Panc1 (cell line): ENCODE data around the gene GLS. TPM values are rescaled to one million over a fixed set of nuclear protein-coding genes. Genes with fewer than 3 reads are reported as not detected.
A peak's percentile ranks its signal among the peaks of the same experiment; 100 is the strongest.

ENCODE experiments used
- ATAC-seq: fragments of 200-7000 bp; cut with Tn5 transposase; 2 replicates; pipeline ENCODE4 v1.9.1; 2020; ENCODE audit warnings: mild to moderate bottlenecking, moderate library complexity
- Bru-seq: library from RNA; stranded (reverse); fragments of 400-500 nt; gene quantifications from one replicate; lab custom pipeline; 2021; lab: Mats Ljungman, UMichigan
- BruChase-seq, 2 experiments: library from RNA; stranded (reverse); fragments of 400-500 nt; gene quantifications; one replicate each; lab custom pipeline; 2021; lab: Mats Ljungman, UMichigan
- BruUV-seq: library from RNA; stranded (reverse); fragments of 400-500 nt; replicated peaks from 2 replicates; lab custom pipeline; 2021; lab: Mats Ljungman, UMichigan
- CTCF ChIA-PET: fragments of 300-600 bp; sonication (Branson Sonifier 250); formaldehyde crosslinking; loops from one replicate; lab custom pipeline; 2022; ENCODE audit warnings: antibody characterized with exemption; lab: Charles Lee
- POLR2A ChIA-PET: fragments of 300-600 bp; sonication (Branson Sonifier 250); formaldehyde crosslinking; loops from one replicate; lab custom pipeline; 2022; ENCODE audit warnings: antibody characterized with exemption; lab: Charles Lee
- DNase-seq: peaks from one replicate; pipeline ENCODE4 v3.0.0-alpha.2; 2010; ENCODE audit warnings: low read depth, low spot score
- H3K27ac ChIP-seq: 2 replicates; pipeline ENCODE4 v1.5.1; 2011; ENCODE audit warnings: mild to moderate bottlenecking, low read length, inconsistent platforms
- H3K27me3 ChIP-seq: fragments of 200-500 bp; sonication (Bioruptor generic); 2 replicates; pipeline ENCODE4 v1.6.0; 2014; ENCODE audit warnings: low read length, inconsistent platforms; ENCODE audit not compliant: control insufficient read depth, insufficient read depth
- H3K36me3 ChIP-seq: fragments of 200-500 bp; sonication (Bioruptor generic); 2 replicates; pipeline ENCODE4 v1.5.1; 2014; ENCODE audit warnings: inconsistent platforms, mild to moderate bottlenecking, low read length, moderate library complexity; ENCODE audit not compliant: control insufficient read depth, insufficient read depth
- H3K4me1 ChIP-seq: 2 replicates; pipeline ENCODE4 v1.5.1; 2011; ENCODE audit warnings: inconsistent platforms, mild to moderate bottlenecking, low read length, moderate library complexity; ENCODE audit not compliant: control insufficient read depth, insufficient read depth
- H3K4me3 ChIP-seq, 2 experiments: 2 replicates each; pipeline ENCODE4 v1.5.1; 2011 to 2012; ENCODE audit warnings: low read depth in 2 of 2, low read length in 2 of 2, mild to moderate bottlenecking in 2 of 2, inconsistent platforms in 1 of 2, moderate library complexity in 1 of 2
- H3K9me3 ChIP-seq: fragments of 200-500 bp; sonication (Bioruptor generic); 2 replicates; pipeline ENCODE4 v1.5.1; 2014; ENCODE audit warnings: low read depth, mild to moderate bottlenecking, inconsistent platforms, low read length, moderate library complexity; ENCODE audit not compliant: control insufficient read depth, insufficient read depth
- CTCF ChIP-seq: fragments of 450-650 bp; IDR thresholded peaks from 2 replicates; pipeline ENCODE4 v1.5.1; 2017; ENCODE audit warnings: mild to moderate bottlenecking
- POLR2AphosphoS5 ChIP-seq: IDR thresholded peaks from 2 replicates; pipeline ENCODE4 v1.6.1; 2012; ENCODE audit warnings: mild to moderate bottlenecking, low read depth, low read length, moderate library complexity
- REST ChIP-seq, 2 experiments: IDR thresholded peaks; 2 replicates each; pipeline ENCODE4 v1.6.1; 2011 to 2012; ENCODE audit warnings: low read depth in 2 of 2, control low read depth in 1 of 2, low read length in 1 of 2, mild to moderate bottlenecking in 1 of 2, moderate library complexity in 1 of 2; ENCODE audit not compliant: insufficient read depth in 1 of 2
- SIN3A ChIP-seq: IDR thresholded peaks from 2 replicates; pipeline ENCODE4 v1.6.1; 2012; ENCODE audit warnings: low read depth, mild to moderate bottlenecking, low read length, moderate library complexity, borderline replicate concordance; ENCODE audit not compliant: insufficient read depth
- TCF7L2 ChIP-seq: IDR thresholded peaks from 2 replicates; pipeline ENCODE4 v1.6.1; 2011; ENCODE audit warnings: mild to moderate bottlenecking, low read depth, low read length, inconsistent platforms
- in situ Hi-C: cut with HindIII; loops from 2 replicates; pipeline ENCODE4 v1.10.0; 2016; ENCODE audit warnings: low sequenced_read_pairs, low pct_unique_long_range_greater_than_20kb
- intact Hi-C: fragments of 100-400 bp; cut with micrococcal nuclease; formaldehyde crosslinking; loops from one replicate; pipeline ENCODE4 v1.10.0; 2022; ENCODE audit not compliant: unreplicated experiment
- long read RNA-seq: library from polyadenylated mRNA; unstranded; transcript quantifications from one replicate; pipeline ENCODE4 v2.0.0, GENCODE V29; 2021; ENCODE audit not compliant: unreplicated experiment
- polyA plus RNA-seq: library from polyadenylated mRNA; unstranded; fragments of >200 nt; gene quantifications from one replicate; pipeline ENCODE4 v1.2.1, GENCODE V29; 2012; ENCODE audit warnings: missing spikeins; ENCODE audit not compliant: insufficient read length
- total RNA-seq: library from RNA; stranded (reverse); gene quantifications from one replicate; pipeline ENCODE4 v1.2.1, GENCODE V29; 2021; ENCODE audit not compliant: unreplicated experiment

Gene GLS
- total RNA-seq: 93.9 TPM
- polyA plus RNA-seq: 28.6 TPM
- Bru-seq, nascent RNA: percentile 88 among the genes with signal in this experiment
- percentile 94 among the genes with signal in this experiment for BruChase-seq, experiment 1, labeled RNA remaining after a 2-hour chase
- percentile 93 among the genes with signal in this experiment for BruChase-seq, experiment 2, labeled RNA remaining after a 6-hour chase
- long read RNA-seq, full-length matches to known transcripts: 172 of 207 reads
- long read RNA-seq, partial matches to known transcripts: 13 of 207 reads
- long read RNA-seq, other reads (novel, unspliced or antisense): 22 of 207 reads

- H3K27me3 ChIP-seq: no peaks in the 10 kb centered on the region
- ATAC-seq (peak; percentile 96), DNase-seq (peak; percentile 92)
- TF ChIP-seq SIN3A: peak; percentile 49; the same call in 1 of the 2 replicates
- no peak for TF ChIP-seq CTCF
- no peak for TF ChIP-seq REST (IDR thresholded peaks at IDR 0.05; ENCODE audit: insufficient read depth in 1 of 2, low read depth in 2 of 2, low read length in 1 of 2)
- TF ChIP-seq POLR2AphosphoS5: peak; percentile 98
- TF ChIP-seq TCF7L2: peak; percentile 52; the same call in 1 of the 2 replicates
- peaks cover 5% of the 10 kb centered on the region for H3K36me3 ChIP-seq
- no TSS peak for BruUV-seq
- ChIA-PET CTCF (no interaction called here), POLR2A (interaction anchor here (0.5 to 1.0 kb wide), 3 partner anchors 22 to 283 kb away, joined by 4 to 7 read pairs (median 7); no protein-coding TSS in a partner anchor)
- peak within 1 kb of the TSS; percentile 89 to 92 for H3K4me3 ChIP-seq
- intact Hi-C loops: no loop called here
- peak within 1 kb of the TSS; percentile 94 for H3K27ac ChIP-seq
- no peaks in the 10 kb centered on the region for H3K9me3 ChIP-seq
- in situ Hi-C loops: no loop called here
- H3K4me1 ChIP-seq: peaks cover 27% of the 10 kb centered on the region
Measured at GRCh38 chr2:190880378-190881083, at the start of gene GLS. GLS (plus strand) TSS chr2:190880821; CDS start chr2:190881085, 264 bp downstream.

- TF ChIP-seq POLR2AphosphoS5: no peak
- ATAC-seq (no peak), DNase-seq (no peak)
- Histone ChIP-seq H3K27ac (no peak overlapping the region), H3K4me3 (no peak overlapping the region), H3K36me3 (no peaks in the 10 kb centered on the region), H3K4me1 (no peaks in the 10 kb centered on the region), H3K27me3 (peaks cover 2% of the 10 kb centered on the region; the same call in 1 of the 2 replicates), H3K9me3 (no peaks in the 10 kb centered on the region)
- POLR2A ChIA-PET: no interaction called here
- CTCF ChIA-PET: interaction anchor here (0.7 kb wide), 1 partner anchor 101 kb away, joined by 4 read pairs; no protein-coding TSS in a partner anchor
- intact Hi-C loops: no loop called here
- BruUV-seq: no TSS peak
- in situ Hi-C loops: no loop called here
Measured at GRCh38 chr2:190831941-190832340, 48.7 kb upstream of the GLS start.
